ENCODE results near the gene CST11.

CST11 gene

GRCh38 chr20:23419995-23420901 is 32.4 kb downstream of the CST11 start:
- peak; percentile 18 for DNase-seq (ENCODE audit: low spot score)

- no peak for DNase-seq (ENCODE audit: low spot score)
These were observed 33.0 kb downstream of the CST11 start for GRCh38 chr20:23419657-23419994.

GRCh38 chr20:23417861-23418260 is 34.8 kb downstream of the CST11 start:
- no peak for DNase-seq (ENCODE audit: low spot score)

- DNase-seq (ENCODE audit: low spot score): no peak
These were observed 36.6 kb downstream of the CST11 start for GRCh38 chr20:23415959-23416583.

GRCh38 chr20:23415555-23415954 is 37.1 kb downstream of the CST11 start:
- no peak for DNase-seq (ENCODE audit: low spot score)

- DNase-seq (ENCODE audit: low spot score): no peak
These were observed 38.0 kb downstream of the CST11 start for GRCh38 chr20:23414526-23415188.

- DNase-seq (ENCODE audit: low spot score): no peak
These were observed 38.7 kb downstream of the CST11 start for GRCh38 chr20:23413862-23414422.

GRCh38 chr20:23412026-23412425 is 40.6 kb downstream of the CST11 start:
- DNase-seq (ENCODE audit: low spot score): no peak

GRCh38 chr20:23410916-23411695 is 41.6 kb downstream of the CST11 start:
- DNase-seq (ENCODE audit: low spot score): no peak

- DNase-seq (ENCODE audit: low spot score): no peak
These were observed 42.9 kb downstream of the CST11 start for GRCh38 chr20:23409800-23410199.

- no peak for DNase-seq (ENCODE audit: low spot score)
These were observed 43.7 kb downstream of the CST11 start for GRCh38 chr20:23408957-23409356.

GRCh38 chr20:23407781-23408464 is 44.8 kb downstream of the CST11 start:
- DNase-seq (ENCODE audit: low spot score): peak; percentile 60

GRCh38 chr20:23406880-23407279 is 45.8 kb downstream of the CST11 start:
- no peak for DNase-seq (ENCODE audit: low spot score)

GRCh38 chr20:23404196-23404595 is 48.5 kb downstream of the CST11 start:
- DNase-seq (ENCODE audit: low spot score): no peak

- no peak for DNase-seq (ENCODE audit: low spot score)
These were observed 48.9 kb downstream of the CST11 start for GRCh38 chr20:23403751-23404150.

GRCh38 chr20:23401051-23401450 is 51.6 kb downstream of the CST11 start:
- DNase-seq (ENCODE audit: low spot score): no peak
